Measurements from ENCODE around the gene MOBP. TPM values are rescaled to one million over a fixed set of nuclear protein-coding genes. Genes with fewer than 3 reads are reported as not detected.

MOBP gene
- total and polyA plus RNA-seq, 2 of the 8 experiments (the other 6 are each of a cell fraction or from before 2014, with no cell fraction given) = 0.06 to 0.50 TPM

GRCh38 chr3:39524107-39524506 is 56.6 kb downstream of the MOBP start:
- H4K8ac ChIP-seq (ENCODE audit: extremely low read depth, insufficient read depth, low read length) = no peak overlapping the region
- DNase-seq (ENCODE audit: low read depth in 1 of 2, low spot score in 2 of 2) = no peak
- no peak overlapping the region for H4K5ac ChIP-seq (ENCODE audit: insufficient read length, low read depth, low read length)
- no peaks in the 10 kb centered on the region for H4K20me1 ChIP-seq (replicated peaks in 1 of 2; ENCODE audit: control insufficient read depth in 1 of 2, insufficient read depth in 2 of 2, low read length in 2 of 2)
- TF ChIP-seq JUND (IDR thresholded peaks at IDR 0.05; ENCODE audit: low read length) (no peak), POLR2A (IDR thresholded peaks at IDR 0.05; ENCODE audit: control extremely low read depth in 1 of 2, low read depth in 2 of 2, low read length in 2 of 2) (no peak), CHD1 (IDR thresholded peaks at IDR 0.05; ENCODE audit: low read depth, low read length) (no peak), RBBP5 (IDR thresholded peaks at IDR 0.05; ENCODE audit: borderline replicate concordance, low read depth, low read length) (no peak), BRCA1 (IDR thresholded peaks at IDR 0.05; ENCODE audit: low read depth, low read length) (no peak), RAD21 (IDR thresholded peaks at IDR 0.05 in 1 of 2, conservative IDR thresholded peaks at IDR 0.05 in 1 of 2; ENCODE audit: low read depth in 2 of 2, low read length in 2 of 2) (no peak), KDM5A (IDR thresholded peaks at IDR 0.05; ENCODE audit: low read length) (no peak), TAF1 (IDR thresholded peaks at IDR 0.05; ENCODE audit: low read depth, low read length) (no peak), SIX5 (IDR thresholded peaks at IDR 0.05; ENCODE audit: low read depth, low read length) (no peak), POLR2AphosphoS5 (IDR thresholded peaks at IDR 0.05; ENCODE audit: low read depth, low read length) (no peak), ZNF274 (IDR thresholded peaks at IDR 0.05; ENCODE audit: borderline replicate concordance, extremely low read depth, low read length) (no peak), HDAC2 (IDR thresholded peaks at IDR 0.05; ENCODE audit: borderline replicate concordance in 1 of 2, low read depth in 2 of 2, low read length in 2 of 2) (no peak), CREB1 (IDR thresholded peaks at IDR 0.05) (no peak)
- no peak overlapping the region for H2BK5ac ChIP-seq (ENCODE audit: low read depth, low read length)
- H3K9ac ChIP-seq (replicated peaks in 1 of 4; ENCODE audit: extremely low read depth in 1 of 4, low read depth in 3 of 4, low read length in 3 of 4) = no peak overlapping the region
- H3K27me3 ChIP-seq (replicated peaks in 1 of 4; ENCODE audit: control insufficient read depth in 3 of 4, extremely low read depth in 1 of 4, insufficient read depth in 3 of 4, low read length in 3 of 4) = no peaks in the 10 kb centered on the region
- no peaks in the 10 kb centered on the region for H3K79me1 ChIP-seq (ENCODE audit: low read depth, low read length)
- H2BK20ac ChIP-seq (ENCODE audit: low read length) = no peak overlapping the region
- H3K23ac ChIP-seq (ENCODE audit: insufficient read length) = no peak overlapping the region
- ChIA-PET POLR2A (ENCODE audit: partially characterized antibody) (no interaction called here), CTCF (ENCODE audit: partially characterized antibody) (interaction anchor here (0.6 kb wide), 1 partner anchor 23 kb away, joined by 4 read pairs; no protein-coding TSS in a partner anchor)
- H3K23me2 ChIP-seq (ENCODE audit: low read depth, low read length) = no peaks in the 10 kb centered on the region
- peaks cover 11 to 13% of the 10 kb centered on the region in 2 experiments; a peak in 3 of 4 replicates for H3K9me3 ChIP-seq (ENCODE audit: insufficient read depth in 2 of 2, low read depth in 1 of 2, low read length in 1 of 2)
- no peaks in the 10 kb centered on the region for H3K79me2 ChIP-seq (ENCODE audit: control insufficient read depth in 1 of 2, insufficient read depth in 2 of 2, low read length in 2 of 2)
- no peak overlapping the region for H3K27ac ChIP-seq (ENCODE audit: low read depth, low read length)
- no peak overlapping the region for H3K56ac ChIP-seq (replicated peaks; ENCODE audit: insufficient read length, low read depth, low read length)
- no peak overlapping the region for H2BK12ac ChIP-seq (ENCODE audit: low read depth, low read length)
- 73% methylated on average over 1 of the region's 1 CpG; no CpG with 5 or more reads in 1 of the 2 experiments for WGBS, 2 experiments (ENCODE audit: extremely low coverage in 1 of 2, insufficient coverage in 1 of 2, insufficient read length in 1 of 2, insufficient replicate concordance in 2 of 2, low coverage in 1 of 2, low lambda C conversion rate in 2 of 2, missing lambda C conversion rate in 1 of 2)
- no peak overlapping the region for H2BK15ac ChIP-seq (ENCODE audit: low read length)
- H3K18ac ChIP-seq (ENCODE audit: extremely low read depth, low read length) = no peak overlapping the region
- no peaks in the 10 kb centered on the region for H3K4me1 ChIP-seq (replicated peaks in 1 of 4; ENCODE audit: control insufficient read depth in 3 of 4, insufficient read depth in 4 of 4, low read length in 3 of 4)
- no peak overlapping the region for H2AK5ac ChIP-seq (ENCODE audit: low read depth, low read length)
- no peak overlapping the region for H4K91ac ChIP-seq (replicated peaks; ENCODE audit: insufficient read length, low read length)
- no peak overlapping the region for H3K4me3 ChIP-seq (ENCODE audit: extremely low read depth in 1 of 4, insufficient read depth in 2 of 4, low read depth in 3 of 4, low read length in 4 of 4)
- H2AFZ ChIP-seq (ENCODE audit: low read length) = no peak overlapping the region
- H3K36me3 ChIP-seq (ENCODE audit: control insufficient read depth in 2 of 4, insufficient read depth in 4 of 4, low read length in 3 of 4) = no peaks in the 10 kb centered on the region
- no peak overlapping the region for H2BK120ac ChIP-seq (replicated peaks; ENCODE audit: low read depth, low read length)
- H3K4me2 ChIP-seq (ENCODE audit: insufficient read depth in 1 of 2, low read depth in 2 of 2, low read length in 2 of 2) = no peak overlapping the region
- H3K14ac ChIP-seq (ENCODE audit: insufficient read length) = no peak overlapping the region
- FAIRE-seq = no peak
- no peak overlapping the region for H3K4ac ChIP-seq (replicated peaks; ENCODE audit: insufficient read length, low read depth, low read length)

Data from H1 (cell line).